ENCODE data around the gene IFNW1.

The IFNW1 gene

DNA sequence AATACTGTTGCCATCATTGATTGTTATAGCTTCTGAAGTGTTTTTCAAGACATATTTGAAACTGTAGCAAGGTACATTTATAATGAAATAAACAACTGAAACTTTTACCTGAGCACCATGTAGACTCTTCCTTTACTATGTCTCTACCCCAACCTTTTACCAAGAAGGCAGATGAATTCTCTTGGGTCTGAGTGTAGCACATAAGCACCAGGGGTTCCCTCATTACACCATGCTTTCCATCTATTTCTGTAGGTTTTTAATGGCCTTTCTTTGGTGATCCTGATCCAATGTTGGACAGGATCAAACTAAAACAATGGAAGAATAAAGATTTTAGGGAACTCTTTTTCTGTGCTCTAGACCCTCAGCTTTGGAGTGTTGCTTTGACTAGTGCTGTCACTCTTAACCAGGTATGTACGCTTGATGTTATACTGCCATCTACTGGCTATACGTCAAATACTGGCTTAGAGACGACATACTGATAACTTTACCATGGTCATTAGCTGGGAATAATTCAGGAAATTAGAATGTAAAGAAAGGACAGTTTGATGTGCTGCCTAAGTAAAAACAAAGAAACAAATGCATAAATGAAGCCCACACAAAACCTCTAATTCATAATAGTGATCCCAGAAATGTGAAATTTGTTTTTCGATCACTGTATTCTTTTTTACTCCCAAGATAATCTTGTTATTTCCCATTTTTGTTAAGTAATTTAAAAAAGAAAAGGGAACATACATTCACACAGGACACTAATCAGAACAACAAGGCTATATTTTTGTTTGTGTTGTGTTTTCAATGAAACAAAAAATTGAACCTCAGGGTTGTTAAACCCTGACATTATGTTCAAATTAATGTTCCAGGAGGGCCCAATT is 30.7 kb downstream of the IFNW1 start:
- H3K27me3 ChIP-seq (ENCODE audit: insufficient read depth, low read length): no peaks in the 10 kb centered on the region
- no peaks in the 10 kb centered on the region for H3K36me3 ChIP-seq (ENCODE audit: insufficient read depth, low read length)
- H3K4me3 ChIP-seq (ENCODE audit: low read depth, low read length, poor library complexity, severe bottlenecking): no peak overlapping the region
- no peak overlapping the region for H2AFZ ChIP-seq (ENCODE audit: low read length)
- no peaks in the 10 kb centered on the region for H3K9me3 ChIP-seq (ENCODE audit: low read length)
- H3K4me1 ChIP-seq (ENCODE audit: insufficient read depth, low read length, severe bottlenecking): no peaks in the 10 kb centered on the region
- H3K9ac ChIP-seq (ENCODE audit: low read length): no peak overlapping the region
- no peaks in the 10 kb centered on the region for H3K79me2 ChIP-seq (ENCODE audit: insufficient read depth, low read length)
- no peaks in the 10 kb centered on the region for H3K9me2 ChIP-seq (ENCODE audit: low read depth, low read length)
- no peak overlapping the region for H3K27ac ChIP-seq (ENCODE audit: low read depth, low read length, poor library complexity, severe bottlenecking)
- H4K20me1 ChIP-seq (ENCODE audit: insufficient read depth, low read length): no peaks in the 10 kb centered on the region
- H3K4me2 ChIP-seq (ENCODE audit: low read length): no peak overlapping the region
- no peak for TF ChIP-seq EZH2 (IDR thresholded peaks at IDR 0.05; ENCODE audit: borderline replicate concordance, low read length)
- peak; percentile 93 for TF ChIP-seq CTCF (IDR thresholded peaks at IDR 0.05; ENCODE audit: low read length)
- H3F3A ChIP-seq (ENCODE audit: insufficient read depth, low read length): no peaks in the 10 kb centered on the region

DNA sequence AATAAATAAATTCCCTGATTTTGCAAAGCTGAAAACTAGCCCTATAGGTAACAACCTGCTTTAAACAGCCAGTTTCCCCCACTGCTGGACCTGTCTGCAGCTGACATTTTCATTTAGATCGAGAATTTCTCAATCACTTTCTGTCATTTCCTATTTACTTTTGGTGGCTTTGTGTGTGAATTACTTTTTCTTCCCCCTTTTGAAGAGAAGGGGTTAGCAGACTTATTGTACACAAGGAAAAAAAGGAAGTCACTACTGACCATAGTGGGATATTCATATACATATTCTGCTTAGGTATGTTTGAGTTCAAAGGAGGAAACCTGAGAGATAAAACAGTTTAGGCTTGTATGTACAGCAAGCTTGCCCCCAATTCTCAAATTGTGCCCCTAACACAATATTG is 36.8 kb downstream of the IFNW1 start:
- H3K4me2 ChIP-seq (ENCODE audit: low read length): no peak overlapping the region

GRCh38 chr9:21102305-21102704 is 39.3 kb downstream of the IFNW1 start:
- Histone ChIP-seq H3K4me1 (ENCODE audit: insufficient read depth, low read length, severe bottlenecking) (peaks cover 19% of the 10 kb centered on the region), H4K20me1 (ENCODE audit: insufficient read depth, low read length) (no peaks in the 10 kb centered on the region), H3K9me3 (ENCODE audit: low read length) (no peaks in the 10 kb centered on the region), H3K27me3 (ENCODE audit: insufficient read depth, low read length) (no peaks in the 10 kb centered on the region), H3K9me2 (ENCODE audit: low read depth, low read length) (no peaks in the 10 kb centered on the region), H2AFZ (ENCODE audit: low read length) (no peak overlapping the region), H3F3A (ENCODE audit: insufficient read depth, low read length) (0 out of 2 replicates have a peak, but pooled peaks cover 3% of the 10 kb centered on the region), H3K4me2 (ENCODE audit: low read length) (no peak overlapping the region), H3K9ac (ENCODE audit: low read length) (no peak overlapping the region), H3K36me3 (ENCODE audit: insufficient read depth, low read length) (no peaks in the 10 kb centered on the region), H3K27ac (ENCODE audit: low read depth, low read length, poor library complexity, severe bottlenecking) (no peak overlapping the region), H3K79me2 (ENCODE audit: insufficient read depth, low read length) (no peaks in the 10 kb centered on the region), H3K4me3 (ENCODE audit: low read depth, low read length, poor library complexity, severe bottlenecking) (no peak overlapping the region)
- TF ChIP-seq CTCF (IDR thresholded peaks at IDR 0.05; ENCODE audit: low read length): no peak
- TF ChIP-seq EZH2 (IDR thresholded peaks at IDR 0.05; ENCODE audit: borderline replicate concordance, low read length): no peak

More for the DNA sequence above, 36.8 kb downstream of the IFNW1 start:
- no peak for TF ChIP-seq EZH2 (IDR thresholded peaks at IDR 0.05; ENCODE audit: borderline replicate concordance, low read length)
- no peak for TF ChIP-seq CTCF (IDR thresholded peaks at IDR 0.05; ENCODE audit: low read length)
- no peak overlapping the region for H3K9ac ChIP-seq (ENCODE audit: low read length)
- H3K79me2 ChIP-seq (ENCODE audit: insufficient read depth, low read length): no peaks in the 10 kb centered on the region
- no peaks in the 10 kb centered on the region for H3K36me3 ChIP-seq (ENCODE audit: insufficient read depth, low read length)
- H2AFZ ChIP-seq (ENCODE audit: low read length): no peak overlapping the region
- no peaks in the 10 kb centered on the region for H3F3A ChIP-seq (ENCODE audit: insufficient read depth, low read length)
- H3K27ac ChIP-seq (ENCODE audit: low read depth, low read length, poor library complexity, severe bottlenecking): no peak overlapping the region
- H3K27me3 ChIP-seq (ENCODE audit: insufficient read depth, low read length): no peaks in the 10 kb centered on the region
- H3K9me2 ChIP-seq (ENCODE audit: low read depth, low read length): no peaks in the 10 kb centered on the region
- no peaks in the 10 kb centered on the region for H4K20me1 ChIP-seq (ENCODE audit: insufficient read depth, low read length)
- no peaks in the 10 kb centered on the region for H3K9me3 ChIP-seq (ENCODE audit: low read length)
- peaks cover 9% of the 10 kb centered on the region for H3K4me1 ChIP-seq (ENCODE audit: insufficient read depth, low read length, severe bottlenecking)
- no peak overlapping the region for H3K4me3 ChIP-seq (ENCODE audit: low read depth, low read length, poor library complexity, severe bottlenecking)

All from OCI-LY1 (cell line).